Measurements from ENCODE around the gene KCTD20. TPM values are rescaled to one million over a fixed set of nuclear protein-coding genes. Genes with fewer than 3 reads are reported as not detected.

KCTD20 gene
- total RNA-seq, 4 donors from 2014 or later: 31.0 to 130 (median 46.4) TPM

GRCh38 chr6:36516988-36517387 is 74.2 kb downstream of the KCTD20 start:
- no peaks in the 10 kb centered on the region for H3K27me3 ChIP-seq
- H3K27ac ChIP-seq: no peak overlapping the region
- H3K9me3 ChIP-seq: no peaks in the 10 kb centered on the region
- intact Hi-C loops (cut with DNase I; ENCODE audit: low total_unique reads): no loop called here
- TF ChIP-seq, protein P1, sequence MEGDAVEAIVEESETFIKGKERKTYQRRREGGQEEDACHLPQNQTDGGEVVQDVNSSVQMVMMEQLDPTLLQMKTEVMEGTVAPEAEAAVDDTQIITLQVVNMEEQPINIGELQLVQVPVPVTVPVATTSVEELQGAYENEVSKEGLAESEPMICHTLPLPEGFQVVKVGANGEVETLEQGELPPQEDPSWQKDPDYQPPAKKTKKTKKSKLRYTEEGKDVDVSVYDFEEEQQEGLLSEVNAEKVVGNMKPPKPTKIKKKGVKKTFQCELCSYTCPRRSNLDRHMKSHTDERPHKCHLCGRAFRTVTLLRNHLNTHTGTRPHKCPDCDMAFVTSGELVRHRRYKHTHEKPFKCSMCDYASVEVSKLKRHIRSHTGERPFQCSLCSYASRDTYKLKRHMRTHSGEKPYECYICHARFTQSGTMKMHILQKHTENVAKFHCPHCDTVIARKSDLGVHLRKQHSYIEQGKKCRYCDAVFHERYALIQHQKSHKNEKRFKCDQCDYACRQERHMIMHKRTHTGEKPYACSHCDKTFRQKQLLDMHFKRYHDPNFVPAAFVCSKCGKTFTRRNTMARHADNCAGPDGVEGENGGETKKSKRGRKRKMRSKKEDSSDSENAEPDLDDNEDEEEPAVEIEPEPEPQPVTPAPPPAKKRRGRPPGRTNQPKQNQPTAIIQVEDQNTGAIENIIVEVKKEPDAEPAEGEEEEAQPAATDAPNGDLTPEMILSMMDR (IDR thresholded peaks at IDR 0.05): no peak
- no peak for TF ChIP-seq POLR2A (IDR thresholded peaks at IDR 0.05)
- no peaks in the 10 kb centered on the region for H3K36me3 ChIP-seq
- H3K4me1 ChIP-seq: no peaks in the 10 kb centered on the region
- DNase-seq: no peak
- H3K4me3 ChIP-seq: no peak overlapping the region

- TF ChIP-seq POLR2A (IDR thresholded peaks at IDR 0.05): no peak
- TF ChIP-seq, protein P1 (IDR thresholded peaks at IDR 0.05): no peak
- Histone ChIP-seq H3K4me3 (no peak overlapping the region), H3K27ac (no peak overlapping the region), H3K4me1 (no peaks in the 10 kb centered on the region), H3K9me3 (no peaks in the 10 kb centered on the region), H3K27me3 (no peaks in the 10 kb centered on the region), H3K36me3 (no peaks in the 10 kb centered on the region)
- no peak for DNase-seq
- intact Hi-C loops (cut with DNase I; ENCODE audit: low total_unique reads): no loop called here
These were observed 74.6 kb downstream of the KCTD20 start for GRCh38 chr6:36517408-36517807.

GRCh38 chr6:36519352-36519751 is 76.6 kb downstream of the KCTD20 start:
- TF ChIP-seq, protein P1 (IDR thresholded peaks at IDR 0.05): no peak
- no peak for TF ChIP-seq POLR2A (IDR thresholded peaks at IDR 0.05)
- Histone ChIP-seq H3K4me3 (no peak overlapping the region), H3K36me3 (no peaks in the 10 kb centered on the region), H3K27ac (no peak overlapping the region), H3K4me1 (no peaks in the 10 kb centered on the region), H3K27me3 (no peaks in the 10 kb centered on the region), H3K9me3 (no peaks in the 10 kb centered on the region)
- intact Hi-C loops (cut with DNase I; ENCODE audit: low total_unique reads): no loop called here
- no peak for DNase-seq

DNA sequence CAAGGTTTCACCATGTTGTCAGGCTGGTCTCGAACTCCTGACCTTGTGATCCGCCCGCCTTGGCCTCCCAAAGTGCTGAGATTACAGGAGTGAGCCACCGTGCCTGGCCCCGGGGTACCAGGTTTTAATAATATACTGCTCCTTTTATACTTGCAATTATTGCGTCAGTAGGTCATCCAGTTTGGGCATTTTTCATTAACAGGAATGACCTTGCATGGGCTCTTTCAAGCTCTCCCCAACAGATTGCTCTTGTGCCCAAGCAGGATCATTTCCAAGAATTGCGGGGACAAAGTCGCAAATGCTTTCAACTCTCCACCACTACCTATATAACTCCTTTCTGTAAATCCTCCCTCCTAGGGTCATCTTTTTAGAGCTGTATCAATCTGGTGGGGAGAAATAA is 80.7 kb downstream of the KCTD20 start:
- TF ChIP-seq POLR2A (IDR thresholded peaks at IDR 0.05): no peak
- TF ChIP-seq, protein P1 (IDR thresholded peaks at IDR 0.05): no peak
- intact Hi-C loops (cut with DNase I; ENCODE audit: low total_unique reads): no loop called here
- Histone ChIP-seq H3K27ac (no peak overlapping the region), H3K4me1 (no peaks in the 10 kb centered on the region), H3K4me3 (no peak overlapping the region), H3K9me3 (no peaks in the 10 kb centered on the region), H3K36me3 (no peaks in the 10 kb centered on the region), H3K27me3 (no peaks in the 10 kb centered on the region)
- DNase-seq: no peak

- no peak overlapping the region for H3K4me3 ChIP-seq
- H3K27ac ChIP-seq: no peak overlapping the region
- intact Hi-C loops (cut with DNase I; ENCODE audit: low total_unique reads): no loop called here
- H3K27me3 ChIP-seq: no peaks in the 10 kb centered on the region
- H3K9me3 ChIP-seq: no peaks in the 10 kb centered on the region
- H3K4me1 ChIP-seq: no peaks in the 10 kb centered on the region
- no peak for TF ChIP-seq POLR2A (IDR thresholded peaks at IDR 0.05)
- TF ChIP-seq, protein P1 (IDR thresholded peaks at IDR 0.05): no peak
- no peak for DNase-seq
- H3K36me3 ChIP-seq: no peaks in the 10 kb centered on the region
These were observed 81.2 kb downstream of the KCTD20 start for GRCh38 chr6:36523936-36524499.
